GM12878 (cell line): Measurements from ENCODE around the gene ARCN1.

Experiments
- ATF7 ChIP-seq: fragments of 450-650 bp; IDR thresholded peaks from 2 replicates; pipeline ENCODE4 v1.6.1; 2016; ENCODE audit warnings: low read depth, mild to moderate bottlenecking
- CTCF ChIP-seq, 3 experiments: IDR thresholded peaks in 2 of 3; conservative IDR thresholded peaks in 1 of 3; 2 replicates each; pipeline ENCODE4 v1.5.1; 2011; ENCODE audit warnings: low read depth in 3 of 3, low read length in 3 of 3, mild to moderate bottlenecking in 3 of 3, control low read depth in 2 of 3, moderate library complexity in 2 of 3, inconsistent platforms in 1 of 3, mixed read lengths in 1 of 3; ENCODE audit not compliant: control insufficient read depth in 2 of 3, insufficient read depth in 1 of 3; ENCODE audit errors: extremely low read depth in 1 of 3
- EP300 ChIP-seq, 2 experiments: fragments of 150-350 bp in 1 of 2; IDR thresholded peaks; 2 replicates each; pipeline ENCODE4 v1.6.1; 2011 to 2012; ENCODE audit warnings: low read depth in 2 of 2, low read length in 2 of 2, borderline replicate concordance in 1 of 2, improper control_type of control experiment in 1 of 2, inconsistent platforms in 1 of 2; ENCODE audit not compliant: control insufficient read depth in 1 of 2
- EZH2 ChIP-seq: IDR thresholded peaks from 2 replicates; pipeline ENCODE4 v1.6.1; 2012; ENCODE audit warnings: low read depth, mild to moderate bottlenecking, control low read depth, inconsistent platforms, low read length, borderline replicate concordance; ENCODE audit not compliant: control insufficient read depth
- GATAD2B ChIP-seq: fragments of 450-650 bp; conservative IDR thresholded peaks from 2 replicates; pipeline ENCODE4 v1.6.1; 2017; ENCODE audit warnings: low read depth, mild to moderate bottlenecking, moderate library complexity
- MYC ChIP-seq: IDR thresholded peaks from 2 replicates; pipeline ENCODE4 v1.6.1; 2011; ENCODE audit warnings: mild to moderate bottlenecking, low read length, moderate library complexity, inconsistent platforms; ENCODE audit not compliant: insufficient read depth, insufficient replicate concordance, insufficient read length, severe bottlenecking
- NR2C2 ChIP-seq: IDR thresholded peaks from 2 replicates; pipeline ENCODE4 v1.6.1; 2011; ENCODE audit warnings: borderline replicate concordance, low read depth; ENCODE audit not compliant: control insufficient read depth, insufficient read length
- ZBTB33 ChIP-seq: fragments of 450-650 bp; IDR thresholded peaks from 2 replicates; pipeline ENCODE4 v1.6.1; 2017; ENCODE audit warnings: mild to moderate bottlenecking

GRCh38 chr11:118621784-118622375 lies 49.7 kb downstream of the ARCN1 start:
- TF ChIP-seq ATF7 (no peak), MYC (no peak), CTCF (IDR thresholded peaks at IDR 0.05 in 2 of 3, conservative IDR thresholded peaks at IDR 0.05 in 1 of 3; ENCODE audit: control insufficient read depth in 2 of 3, extremely low read depth in 1 of 3, insufficient read depth in 1 of 3, low read depth in 3 of 3, low read length in 3 of 3) (no peak), ZBTB33 (no peak), GATAD2B (no peak), EZH2 (no peak), EP300 (IDR thresholded peaks at IDR 0.05; ENCODE audit: borderline replicate concordance in 1 of 2, control insufficient read depth in 1 of 2, low read depth in 2 of 2, low read length in 2 of 2) (no peak), NR2C2 (no peak)
